Measurements from ENCODE around the gene CUX1.

DNA sequence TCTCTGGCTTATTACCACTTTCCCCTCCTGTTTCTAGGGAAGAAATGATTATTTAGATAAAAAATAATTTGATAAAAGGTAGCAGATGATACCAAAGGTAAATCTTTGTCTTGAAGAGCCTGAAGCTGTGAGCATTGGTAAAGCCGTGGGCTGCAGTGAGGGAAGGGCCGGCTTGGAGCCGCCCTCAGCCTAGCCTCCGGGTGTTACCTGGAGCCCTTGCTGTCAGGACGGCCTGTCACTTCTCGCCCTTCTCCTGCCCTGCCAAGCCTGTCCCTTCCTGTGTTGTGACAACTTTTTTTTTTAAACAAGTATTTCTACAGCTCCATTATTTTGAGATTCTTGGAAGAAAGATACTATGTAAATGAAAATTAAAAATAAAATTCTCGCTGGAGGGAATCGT, 7.0 kb downstream of the CUX1 start:
- TF ChIP-seq RFX5 (IDR thresholded peaks at IDR 0.05; ENCODE audit: low read depth, low read length) (no peak), MAX (IDR thresholded peaks at IDR 0.05; ENCODE audit: low read depth, low read length) (no peak), EZH2 (IDR thresholded peaks at IDR 0.05; ENCODE audit: borderline replicate concordance, control insufficient read depth, low read depth, low read length) (no peak), SRF (IDR thresholded peaks at IDR 0.05; ENCODE audit: low read depth in 2 of 2, low read length in 2 of 2) (no peak), KDM1A (IDR thresholded peaks at IDR 0.05; ENCODE audit: borderline replicate concordance) (no peak)
- TF ChIP-seq, protein P1, sequence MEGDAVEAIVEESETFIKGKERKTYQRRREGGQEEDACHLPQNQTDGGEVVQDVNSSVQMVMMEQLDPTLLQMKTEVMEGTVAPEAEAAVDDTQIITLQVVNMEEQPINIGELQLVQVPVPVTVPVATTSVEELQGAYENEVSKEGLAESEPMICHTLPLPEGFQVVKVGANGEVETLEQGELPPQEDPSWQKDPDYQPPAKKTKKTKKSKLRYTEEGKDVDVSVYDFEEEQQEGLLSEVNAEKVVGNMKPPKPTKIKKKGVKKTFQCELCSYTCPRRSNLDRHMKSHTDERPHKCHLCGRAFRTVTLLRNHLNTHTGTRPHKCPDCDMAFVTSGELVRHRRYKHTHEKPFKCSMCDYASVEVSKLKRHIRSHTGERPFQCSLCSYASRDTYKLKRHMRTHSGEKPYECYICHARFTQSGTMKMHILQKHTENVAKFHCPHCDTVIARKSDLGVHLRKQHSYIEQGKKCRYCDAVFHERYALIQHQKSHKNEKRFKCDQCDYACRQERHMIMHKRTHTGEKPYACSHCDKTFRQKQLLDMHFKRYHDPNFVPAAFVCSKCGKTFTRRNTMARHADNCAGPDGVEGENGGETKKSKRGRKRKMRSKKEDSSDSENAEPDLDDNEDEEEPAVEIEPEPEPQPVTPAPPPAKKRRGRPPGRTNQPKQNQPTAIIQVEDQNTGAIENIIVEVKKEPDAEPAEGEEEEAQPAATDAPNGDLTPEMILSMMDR (IDR thresholded peaks at IDR 0.05 in 2 of 3, conservative IDR thresholded peaks at IDR 0.05 in 1 of 3; ENCODE audit: control insufficient read depth in 2 of 3, extremely low read depth in 1 of 3, insufficient read depth in 1 of 3, low read depth in 3 of 3, low read length in 3 of 3): no peak
- TF ChIP-seq, protein P2, sequence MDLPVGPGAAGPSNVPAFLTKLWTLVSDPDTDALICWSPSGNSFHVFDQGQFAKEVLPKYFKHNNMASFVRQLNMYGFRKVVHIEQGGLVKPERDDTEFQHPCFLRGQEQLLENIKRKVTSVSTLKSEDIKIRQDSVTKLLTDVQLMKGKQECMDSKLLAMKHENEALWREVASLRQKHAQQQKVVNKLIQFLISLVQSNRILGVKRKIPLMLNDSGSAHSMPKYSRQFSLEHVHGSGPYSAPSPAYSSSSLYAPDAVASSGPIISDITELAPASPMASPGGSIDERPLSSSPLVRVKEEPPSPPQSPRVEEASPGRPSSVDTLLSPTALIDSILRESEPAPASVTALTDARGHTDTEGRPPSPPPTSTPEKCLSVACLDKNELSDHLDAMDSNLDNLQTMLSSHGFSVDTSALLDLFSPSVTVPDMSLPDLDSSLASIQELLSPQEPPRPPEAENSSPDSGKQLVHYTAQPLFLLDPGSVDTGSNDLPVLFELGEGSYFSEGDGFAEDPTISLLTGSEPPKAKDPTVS (IDR thresholded peaks at IDR 0.05; ENCODE audit: low read depth, low read length): no peak
- TF ChIP-seq, protein P3, sequence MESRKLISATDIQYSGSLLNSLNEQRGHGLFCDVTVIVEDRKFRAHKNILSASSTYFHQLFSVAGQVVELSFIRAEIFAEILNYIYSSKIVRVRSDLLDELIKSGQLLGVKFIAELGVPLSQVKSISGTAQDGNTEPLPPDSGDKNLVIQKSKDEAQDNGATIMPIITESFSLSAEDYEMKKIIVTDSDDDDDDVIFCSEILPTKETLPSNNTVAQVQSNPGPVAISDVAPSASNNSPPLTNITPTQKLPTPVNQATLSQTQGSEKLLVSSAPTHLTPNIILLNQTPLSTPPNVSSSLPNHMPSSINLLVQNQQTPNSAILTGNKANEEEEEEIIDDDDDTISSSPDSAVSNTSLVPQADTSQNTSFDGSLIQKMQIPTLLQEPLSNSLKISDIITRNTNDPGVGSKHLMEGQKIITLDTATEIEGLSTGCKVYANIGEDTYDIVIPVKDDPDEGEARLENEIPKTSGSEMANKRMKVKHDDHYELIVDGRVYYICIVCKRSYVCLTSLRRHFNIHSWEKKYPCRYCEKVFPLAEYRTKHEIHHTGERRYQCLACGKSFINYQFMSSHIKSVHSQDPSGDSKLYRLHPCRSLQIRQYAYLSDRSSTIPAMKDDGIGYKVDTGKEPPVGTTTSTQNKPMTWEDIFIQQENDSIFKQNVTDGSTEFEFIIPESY (IDR thresholded peaks at IDR 0.05): no peak
